Psoas muscle (tissue), 8 donors: ENCODE measurements around the gene PCDHGA11. TPM values are rescaled to one million over a fixed set of nuclear protein-coding genes. Genes with fewer than 3 reads are reported as not detected.
"Not testable (repeated sequence)": the region's sequence is repeated elsewhere in the genome, so short reads cannot be mapped to it uniquely, and the experiment has no call there.

Experiments used
- ATAC-seq, 4 donors: fragments of 200-7000 bp; cut with Tn5 transposase; one replicate each; pipeline ENCODE4 v1.9.1; 2020; ENCODE audit warnings: moderate library complexity in 3 of 4, mild to moderate bottlenecking in 2 of 4
- DNase-seq, 2 donors: peaks; one replicate each; pipeline ENCODE4 v3.0.0-alpha.2; 2020
- H3K27ac ChIP-seq: fragments of 200-600 bp; one replicate; pipeline ENCODE4 v1.8.0; 2022
- H3K27me3 ChIP-seq, 3 donors: fragments of 200-600 bp in 1 of 3; one replicate each; pipeline versions ENCODE4 v1.6.1 to v1.8.0; 2013 to 2022; ENCODE audit warnings: low read length in 2 of 3, mild to moderate bottlenecking in 2 of 3, moderate library complexity in 1 of 3; ENCODE audit not compliant: insufficient read depth in 3 of 3
- H3K36me3 ChIP-seq, 2 donors: fragments of 200-600 bp in 1 of 2; one replicate each; pipeline versions ENCODE4 v1.6.1 to v1.8.0; 2013 to 2022; ENCODE audit warnings: low read depth in 1 of 2, mild to moderate bottlenecking in 1 of 2, moderate library complexity in 1 of 2; ENCODE audit not compliant: insufficient read depth in 1 of 2
- H3K4me1 ChIP-seq: fragments of 200-600 bp; one replicate; pipeline ENCODE4 v1.8.0; 2022
- H3K4me3 ChIP-seq: fragments of 200-600 bp; one replicate; pipeline ENCODE4 v1.8.0; 2022; ENCODE audit warnings: mild to moderate bottlenecking
- H3K9me3 ChIP-seq: fragments of 200-600 bp; one replicate; pipeline ENCODE4 v1.8.0; 2022
- WGBS, 3 donors: extraction: QIAGEN DNeasy Blood & Tissue Kit; methylation state at CpG; one replicate each; pipeline versions ENCODE4 v1.1.6 to v1.1.7; 2013; 5-methylcytosine and 5-hydroxymethylcytosine counted together
- intact Hi-C, 2 donors: fragments of 100-400 bp; cut with DNase I; formaldehyde crosslinking; loops; one replicate each; pipeline versions ENCODE4 v1.11.0 to v1.14.2; 2022
- polyA plus RNA-seq, 3 donors: library from polyadenylated mRNA; stranded (reverse); fragments of 200-250 nt; gene quantifications; one replicate each; pipeline ENCODE4 v1.2.3, GENCODE V29; 2013
- total RNA-seq, 4 donors: library from RNA; stranded (reverse); fragmentation: NEBNext Ultra II Directional in 2 of 4; extraction: Animal tissue kit (Norgen Biotek cat#: 25700) in 2 of 4; gene quantifications; one replicate each; pipeline versions ENCODE4 v1.2.1 to v1.2.4, GENCODE V29; 2021 to 2023
- TF ChIP-seq, protein P1 (sequence below): fragments of 200-600 bp; IDR thresholded peaks from one replicate; pipeline ENCODE4 v1.8.0; 2022; ENCODE audit warnings: antibody characterized with exemption
- donor health status: healthy with polysubstance abuse.
- donor health status: DM: no; HTN: no; CAD: no; lungs with moderate emphysema.
- donor health status: Bipolar disorder and iron deficiency.
- donor health status: healthy.
- donor health status: DM: yes; HTN: yes; CAD: no.
- donor health status: DM: no; HTN: no; CAD: no.
- donor health status: DM: no; HTN: no; CAD: no.
- donor health status: DM: yes; HTN: yes; CAD: no.

PCDHGA11 gene
- total and polyA plus RNA-seq, 7 donors: 0.21 to 4.4 (median 0.94) TPM

DNA sequence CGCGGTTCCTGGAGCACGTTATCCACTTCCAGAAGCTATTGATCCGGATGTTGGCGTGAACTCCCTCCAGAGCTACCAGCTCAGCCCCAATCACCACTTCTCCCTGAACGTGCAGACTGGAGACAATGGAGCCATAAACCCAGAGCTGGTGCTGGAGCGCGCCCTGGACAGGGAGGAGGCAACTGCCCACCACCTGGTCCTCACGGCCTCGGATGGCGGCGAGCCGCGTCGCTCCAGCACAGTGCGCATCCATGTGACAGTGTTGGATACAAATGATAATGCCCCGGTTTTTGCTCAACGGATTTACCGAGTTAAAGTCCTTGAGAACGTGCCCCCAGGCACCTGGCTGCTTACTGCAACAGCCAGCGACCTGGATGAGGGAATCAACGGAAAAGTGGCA lies 17.5 kb upstream of the PCDHGA11 start:
- peak overlapping the region; percentile 47 for H3K4me3 ChIP-seq
- WGBS, 3 donors: 36 to 42% (median 39%) methylated on average over 22 of the region's 22 CpGs
- no peak for ATAC-seq

DNA sequence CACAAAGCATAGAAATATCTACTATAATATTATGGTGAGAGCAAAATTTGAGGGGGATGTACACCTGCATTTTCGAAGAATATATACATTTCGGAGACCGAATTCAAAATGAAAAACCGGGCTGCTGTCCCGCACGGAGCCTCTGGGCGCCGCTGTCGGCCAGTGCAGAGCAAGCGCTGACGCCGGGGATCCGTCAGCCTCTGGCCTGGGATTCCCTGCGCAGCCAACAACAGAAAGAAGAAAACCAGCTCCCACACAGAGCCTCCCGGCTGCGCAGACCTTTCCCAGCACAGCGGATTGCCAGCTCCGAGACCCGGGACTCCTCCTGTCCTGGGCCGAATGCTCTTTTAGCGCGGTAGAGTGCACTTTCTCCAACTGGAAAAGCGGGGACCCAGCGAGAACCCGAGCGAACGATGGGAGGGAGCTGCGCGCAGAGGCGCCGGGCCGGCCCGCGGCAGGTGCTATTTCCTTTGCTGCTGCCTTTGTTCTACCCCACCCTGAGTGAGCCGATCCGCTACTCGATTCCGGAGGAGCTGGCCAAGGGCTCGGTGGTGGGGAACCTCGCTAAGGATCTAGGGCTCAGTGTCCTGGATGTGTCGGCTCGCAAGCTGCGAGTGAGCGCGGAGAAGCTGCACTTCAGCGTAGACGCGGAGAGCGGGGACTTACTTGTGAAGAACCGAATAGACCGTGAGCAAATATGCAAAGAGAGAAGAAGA lies 12.9 kb upstream of the PCDHGA11 start, which contains the start of gene PCDHGB6:
Gene PCDHGB6, plus strand, starts transcription at position 232 of the 716 bp plus-strand sequence. Its CDS starts 182 bp downstream, at position 414.
- peak; percentile 50 to 72 for DNase-seq
- WGBS, 3 donors: 9 to 16% (median 13%) methylated on average over 43 to 51 of the region's 51 CpGs
- peak within 1 kb of the TSS; percentile 62 for H3K4me3 ChIP-seq
- H3K9me3 ChIP-seq, H3K4me1 ChIP-seq, H3K36me3 ChIP-seq, intact Hi-C loops: not testable (repeated sequence)
- peaks cover 0 to 19% (median 8%) of the 10 kb centered on the region in 3 donors for H3K27me3 ChIP-seq
- ATAC-seq: peak; percentile 80 to 89 (median 86)
- peak within 1 kb of the TSS; percentile 51 for H3K27ac ChIP-seq
- TF ChIP-seq, protein P1, sequence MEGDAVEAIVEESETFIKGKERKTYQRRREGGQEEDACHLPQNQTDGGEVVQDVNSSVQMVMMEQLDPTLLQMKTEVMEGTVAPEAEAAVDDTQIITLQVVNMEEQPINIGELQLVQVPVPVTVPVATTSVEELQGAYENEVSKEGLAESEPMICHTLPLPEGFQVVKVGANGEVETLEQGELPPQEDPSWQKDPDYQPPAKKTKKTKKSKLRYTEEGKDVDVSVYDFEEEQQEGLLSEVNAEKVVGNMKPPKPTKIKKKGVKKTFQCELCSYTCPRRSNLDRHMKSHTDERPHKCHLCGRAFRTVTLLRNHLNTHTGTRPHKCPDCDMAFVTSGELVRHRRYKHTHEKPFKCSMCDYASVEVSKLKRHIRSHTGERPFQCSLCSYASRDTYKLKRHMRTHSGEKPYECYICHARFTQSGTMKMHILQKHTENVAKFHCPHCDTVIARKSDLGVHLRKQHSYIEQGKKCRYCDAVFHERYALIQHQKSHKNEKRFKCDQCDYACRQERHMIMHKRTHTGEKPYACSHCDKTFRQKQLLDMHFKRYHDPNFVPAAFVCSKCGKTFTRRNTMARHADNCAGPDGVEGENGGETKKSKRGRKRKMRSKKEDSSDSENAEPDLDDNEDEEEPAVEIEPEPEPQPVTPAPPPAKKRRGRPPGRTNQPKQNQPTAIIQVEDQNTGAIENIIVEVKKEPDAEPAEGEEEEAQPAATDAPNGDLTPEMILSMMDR: peak; percentile 70

More for the DNA sequence above, 17.5 kb upstream of the PCDHGA11 start:
- H3K27ac ChIP-seq: no peak overlapping the region
- intact Hi-C loops: no loop called here
- H3K36me3 ChIP-seq: no peaks in the 10 kb centered on the region
- H3K27me3 ChIP-seq: peaks cover 0 to 38% (median 17%) of the 10 kb centered on the region in 3 donors
- H3K9me3 ChIP-seq: peaks cover 4% of the 10 kb centered on the region
- DNase-seq: no peak
- H3K4me1 ChIP-seq: peaks cover 4% of the 10 kb centered on the region
- TF ChIP-seq, protein P1: no peak

DNA sequence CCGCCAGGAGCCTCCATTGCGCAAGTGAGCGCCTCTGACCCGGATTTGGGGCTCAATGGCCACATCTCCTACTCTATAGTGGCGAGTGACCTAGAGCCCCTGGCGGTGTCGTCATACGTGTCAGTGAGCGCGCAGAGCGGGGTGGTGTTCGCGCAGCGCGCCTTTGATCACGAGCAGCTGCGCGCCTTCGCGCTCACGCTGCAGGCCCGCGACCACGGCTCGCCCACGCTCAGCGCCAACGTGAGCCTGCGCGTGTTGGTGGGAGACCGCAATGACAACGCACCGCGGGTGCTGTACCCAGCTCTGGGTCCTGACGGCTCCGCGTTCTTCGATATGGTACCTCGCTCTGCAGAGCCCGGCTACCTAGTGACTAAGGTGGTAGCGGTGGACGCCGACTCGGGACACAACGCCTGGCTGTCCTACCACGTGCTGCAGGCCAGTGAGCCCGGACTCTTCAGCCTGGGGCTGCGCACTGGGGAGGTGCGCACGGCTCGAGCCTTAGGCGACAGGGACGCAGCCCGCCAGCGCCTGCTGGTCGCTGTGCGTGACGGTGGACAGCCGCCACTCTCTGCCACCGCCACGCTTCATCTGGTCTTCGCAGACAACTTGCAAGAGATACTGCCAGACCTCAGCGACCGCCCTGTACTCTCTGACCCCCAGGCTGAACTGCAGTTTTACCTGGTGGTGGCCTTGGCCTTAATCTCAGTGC lies 11.1 kb upstream of the PCDHGA11 start:
- 33 to 39% (median 39%) methylated on average over 64 of the region's 64 CpGs for WGBS, 3 donors
- Histone ChIP-seq H3K4me3 (peak overlapping the region; percentile 62), H3K27ac (no peak overlapping the region), H3K36me3 (no peaks in the 10 kb centered on the region), H3K4me1 (no peaks in the 10 kb centered on the region), H3K9me3 (peaks cover 7% of the 10 kb centered on the region), H3K27me3 (peaks cover 0 to 18% (median 2%) of the 10 kb centered on the region in 3 donors)
- intact Hi-C loops: no loop called here
- DNase-seq (no peak), ATAC-seq (no peak)
- TF ChIP-seq, protein P1: no peak

DNA sequence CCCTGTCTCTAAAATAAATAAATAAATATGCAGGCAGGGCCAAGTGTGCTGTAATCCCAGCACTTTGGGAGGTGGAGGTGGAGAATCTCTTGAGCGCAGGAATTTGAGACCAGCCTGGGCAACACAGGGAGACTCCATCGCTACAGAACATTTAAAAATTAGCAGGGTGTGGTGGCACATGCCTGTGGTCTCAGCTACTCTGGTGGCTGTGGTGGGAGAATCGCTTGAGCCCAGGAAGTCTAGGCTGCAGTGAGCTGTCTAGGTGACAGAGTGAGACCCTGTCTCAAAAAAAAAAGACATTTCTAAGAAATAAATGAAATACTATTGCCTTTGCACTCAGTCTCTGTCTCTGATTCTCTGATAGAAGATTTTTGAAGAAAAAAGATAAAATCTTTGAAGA lies 9.3 kb upstream of the PCDHGA11 start:
- Histone ChIP-seq H3K27me3 (peaks cover 0 to 22% (median 0%) of the 10 kb centered on the region in 3 donors), H3K4me3 (peak overlapping the region; percentile 62), H3K27ac (no peak overlapping the region), H3K9me3 (peaks cover 7% of the 10 kb centered on the region), H3K4me1 (no peaks in the 10 kb centered on the region), H3K36me3 (no peaks in the 10 kb centered on the region)
- intact Hi-C loops: no loop called here
- DNase-seq (no peak), ATAC-seq (no peak)
- 69 to 74% (median 69%) methylated on average over 3 of the region's 3 CpGs for WGBS, 3 donors
- TF ChIP-seq, protein P1: no peak
